OCI-LY3 (cell line): ENCODE data around the gene LRBA.
"Not testable (repeated sequence)": the region's sequence is repeated elsewhere in the genome, so short reads cannot be mapped to it uniquely, and the experiment has no call there.

ENCODE experiments used
- H2AFZ ChIP-seq: fragments of 200-600, 300-600 bp; shearing (Covaris generic); 2 replicates; pipeline ENCODE4 v1.6.0; 2014; ENCODE audit warnings: antibody characterized with exemption, low read depth, low read length
- H3K27ac ChIP-seq: fragments of 200-600, 300-600 bp; sonication (generic); 2 replicates; pipeline ENCODE4 v1.5.1; 2014; ENCODE audit warnings: mild to moderate bottlenecking, low read length, moderate library complexity, mixed read lengths
- H3K27me3 ChIP-seq: fragments of 200-600, 300-600 bp; sonication (generic); 2 replicates; pipeline ENCODE4 v1.6.1; 2014; ENCODE audit warnings: low read depth, low read length, mixed read lengths
- H3K36me3 ChIP-seq: fragments of 200-600, 300-600 bp; sonication (generic); replicated peaks from 2 replicates; pipeline ENCODE3; 2014; ENCODE audit warnings: low read depth, low read length, mixed read lengths
- H3K4me1 ChIP-seq: fragments of 300-600, 200-600 bp; sonication (generic); 2 replicates; pipeline ENCODE4 v1.6.1; 2014; ENCODE audit warnings: low read length, mixed read lengths
- H3K4me2 ChIP-seq: fragments of 200-600, 300-600 bp; sonication (generic); 2 replicates; pipeline ENCODE4 v1.6.1; 2014; ENCODE audit warnings: low read length, mixed read lengths
- H3K4me3 ChIP-seq: fragments of 300-600, 200-600 bp; sonication (generic); 2 replicates; pipeline ENCODE4 v1.5.1; 2014; ENCODE audit warnings: antibody characterized with exemption, mild to moderate bottlenecking, low read length, moderate library complexity
- H3K79me2 ChIP-seq: fragments of 300-600, 200-600 bp; shearing (Covaris generic); 2 replicates; pipeline ENCODE4 v1.6.1; 2014; ENCODE audit warnings: mild to moderate bottlenecking, low read length, mixed read lengths
- H3K9ac ChIP-seq: fragments of 300-600, 200-600 bp; shearing (Covaris generic); 2 replicates; pipeline ENCODE4 v1.6.0; 2014; ENCODE audit warnings: mild to moderate bottlenecking, low read length, moderate library complexity
- H3K9me3 ChIP-seq: fragments of 200-600, 300-600 bp; shearing (Covaris generic); 2 replicates; pipeline ENCODE4 v1.6.1; 2014; ENCODE audit warnings: low read length, mixed read lengths; ENCODE audit not compliant: insufficient read depth
- H4K20me1 ChIP-seq: fragments of 200-600, 300-600 bp; sonication (generic); 2 replicates; pipeline ENCODE4 v1.6.1; 2016; ENCODE audit warnings: low read length, mixed read lengths; ENCODE audit not compliant: insufficient read depth
- EZH2phosphoT487 ChIP-seq: fragments of 200-600 bp; shearing (Covaris generic); IDR thresholded peaks from 2 replicates; pipeline ENCODE4 v1.6.1; 2018; ENCODE audit warnings: antibody characterized with exemption, mixed run types, low read depth
- TF ChIP-seq, protein P1 (sequence below): fragments of 200-600, 300-600 bp; sonication (generic); IDR thresholded peaks from 2 replicates; pipeline ENCODE4 v1.5.1; 2014; ENCODE audit warnings: antibody characterized with exemption, low read length, low read depth

LRBA gene

GRCh38 chr4:150569384-150569987 is 445.6 kb downstream of the LRBA start:
- Histone ChIP-seq H3K27ac (no peak overlapping the region), H3K4me2 (no peak overlapping the region), H3K79me2 (no peaks in the 10 kb centered on the region), H3K4me3 (no peak overlapping the region), H3K27me3 (no peaks in the 10 kb centered on the region), H3K36me3 (no peaks in the 10 kb centered on the region), H3K9me3 (no peaks in the 10 kb centered on the region), H3K9ac (no peak overlapping the region), H3K4me1 (no peaks in the 10 kb centered on the region), H4K20me1 (no peaks in the 10 kb centered on the region), H2AFZ (no peak overlapping the region)
- TF ChIP-seq, protein P1, sequence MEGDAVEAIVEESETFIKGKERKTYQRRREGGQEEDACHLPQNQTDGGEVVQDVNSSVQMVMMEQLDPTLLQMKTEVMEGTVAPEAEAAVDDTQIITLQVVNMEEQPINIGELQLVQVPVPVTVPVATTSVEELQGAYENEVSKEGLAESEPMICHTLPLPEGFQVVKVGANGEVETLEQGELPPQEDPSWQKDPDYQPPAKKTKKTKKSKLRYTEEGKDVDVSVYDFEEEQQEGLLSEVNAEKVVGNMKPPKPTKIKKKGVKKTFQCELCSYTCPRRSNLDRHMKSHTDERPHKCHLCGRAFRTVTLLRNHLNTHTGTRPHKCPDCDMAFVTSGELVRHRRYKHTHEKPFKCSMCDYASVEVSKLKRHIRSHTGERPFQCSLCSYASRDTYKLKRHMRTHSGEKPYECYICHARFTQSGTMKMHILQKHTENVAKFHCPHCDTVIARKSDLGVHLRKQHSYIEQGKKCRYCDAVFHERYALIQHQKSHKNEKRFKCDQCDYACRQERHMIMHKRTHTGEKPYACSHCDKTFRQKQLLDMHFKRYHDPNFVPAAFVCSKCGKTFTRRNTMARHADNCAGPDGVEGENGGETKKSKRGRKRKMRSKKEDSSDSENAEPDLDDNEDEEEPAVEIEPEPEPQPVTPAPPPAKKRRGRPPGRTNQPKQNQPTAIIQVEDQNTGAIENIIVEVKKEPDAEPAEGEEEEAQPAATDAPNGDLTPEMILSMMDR: no peak
- no peak for TF ChIP-seq EZH2phosphoT487

- Histone ChIP-seq H3K4me2 (no peak overlapping the region), H2AFZ (no peak overlapping the region), H3K27ac (no peak overlapping the region), H4K20me1 (no peaks in the 10 kb centered on the region), H3K9me3 (no peaks in the 10 kb centered on the region), H3K79me2 (no peaks in the 10 kb centered on the region), H3K4me1 (no peaks in the 10 kb centered on the region), H3K4me3 (no peak overlapping the region), H3K36me3 (no peaks in the 10 kb centered on the region), H3K9ac (no peak overlapping the region), H3K27me3 (no peaks in the 10 kb centered on the region)
- no peak for TF ChIP-seq EZH2phosphoT487
- TF ChIP-seq, protein P1: no peak
Observed at GRCh38 chr4:150567070-150567469, 448.0 kb downstream of the LRBA start.

DNA sequence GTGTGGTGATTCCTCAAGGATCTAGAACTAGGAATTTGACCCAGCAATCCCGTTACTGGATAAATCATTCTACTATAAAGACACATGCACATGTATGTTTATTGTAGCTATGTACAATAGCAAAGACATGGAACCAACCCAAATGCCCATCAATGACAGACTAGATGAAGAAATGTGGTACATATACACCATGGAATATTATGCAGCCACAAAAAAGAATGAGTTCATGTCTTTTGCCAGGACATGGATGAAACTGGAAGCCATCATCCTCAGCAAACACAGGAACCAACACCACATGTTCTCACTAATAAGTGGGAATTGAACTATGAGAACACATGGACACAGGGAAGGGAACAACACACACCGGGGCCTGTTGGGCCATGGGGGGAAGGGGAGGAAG is 450.1 kb downstream of the LRBA start:
- not testable (repeated sequence) for H3K9me3 ChIP-seq, H3K36me3 ChIP-seq, H4K20me1 ChIP-seq, H3K27ac ChIP-seq, H3K4me2 ChIP-seq, H2AFZ ChIP-seq, H3K4me3 ChIP-seq, H3K79me2 ChIP-seq, H3K9ac ChIP-seq, H3K4me1 ChIP-seq, H3K27me3 ChIP-seq

- Histone ChIP-seq H3K4me2 (no peak overlapping the region), H3K36me3 (no peaks in the 10 kb centered on the region), H3K4me1 (no peaks in the 10 kb centered on the region), H2AFZ (no peak overlapping the region), H3K27me3 (no peaks in the 10 kb centered on the region), H3K4me3 (no peak overlapping the region), H4K20me1 (no peaks in the 10 kb centered on the region), H3K9ac (no peak overlapping the region), H3K27ac (no peak overlapping the region), H3K9me3 (no peaks in the 10 kb centered on the region), H3K79me2 (no peaks in the 10 kb centered on the region)
- TF ChIP-seq, protein P1: no peak
- no peak for TF ChIP-seq EZH2phosphoT487
Observed at GRCh38 chr4:150562751-150563150, 452.3 kb downstream of the LRBA start.
